PC-9 (cell line): ENCODE results near the gene RNF144A.

Experiments
- EZH2 ChIP-seq: fragments of 200-600 bp; sonication (generic); IDR thresholded peaks from 2 replicates; pipeline ENCODE4 v1.8.0; 2017; ENCODE audit warnings: antibody characterized with exemption, low read depth
- TF ChIP-seq, protein P1 (sequence below): fragments of 200-600 bp; sonication (generic); conservative IDR thresholded peaks from 2 replicates; pipeline ENCODE4 v1.6.1; 2017; ENCODE audit warnings: mixed run types, antibody characterized with exemption, mild to moderate bottlenecking, moderate library complexity

DNA sequence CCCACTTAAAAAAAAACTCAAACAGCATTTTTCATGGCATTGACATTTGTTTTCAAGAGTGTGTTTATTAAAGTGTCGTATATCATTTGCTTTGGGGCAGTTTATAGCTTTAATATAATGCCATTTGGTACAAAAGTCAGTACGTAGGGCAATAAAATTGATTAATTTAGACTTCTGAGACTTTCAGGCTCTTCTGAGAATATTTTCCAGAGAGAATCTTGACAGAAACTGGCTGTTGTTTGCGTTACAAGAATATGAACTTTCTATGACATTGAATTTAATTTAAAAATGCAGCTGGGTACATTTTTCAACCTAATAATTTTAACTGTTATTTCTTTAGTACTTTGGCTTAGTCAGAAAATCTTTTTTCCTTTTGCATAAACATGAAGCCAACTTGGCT lies 98.9 kb downstream of the RNF144A start:
- TF ChIP-seq EZH2, result no peak
- TF ChIP-seq, protein P1, sequence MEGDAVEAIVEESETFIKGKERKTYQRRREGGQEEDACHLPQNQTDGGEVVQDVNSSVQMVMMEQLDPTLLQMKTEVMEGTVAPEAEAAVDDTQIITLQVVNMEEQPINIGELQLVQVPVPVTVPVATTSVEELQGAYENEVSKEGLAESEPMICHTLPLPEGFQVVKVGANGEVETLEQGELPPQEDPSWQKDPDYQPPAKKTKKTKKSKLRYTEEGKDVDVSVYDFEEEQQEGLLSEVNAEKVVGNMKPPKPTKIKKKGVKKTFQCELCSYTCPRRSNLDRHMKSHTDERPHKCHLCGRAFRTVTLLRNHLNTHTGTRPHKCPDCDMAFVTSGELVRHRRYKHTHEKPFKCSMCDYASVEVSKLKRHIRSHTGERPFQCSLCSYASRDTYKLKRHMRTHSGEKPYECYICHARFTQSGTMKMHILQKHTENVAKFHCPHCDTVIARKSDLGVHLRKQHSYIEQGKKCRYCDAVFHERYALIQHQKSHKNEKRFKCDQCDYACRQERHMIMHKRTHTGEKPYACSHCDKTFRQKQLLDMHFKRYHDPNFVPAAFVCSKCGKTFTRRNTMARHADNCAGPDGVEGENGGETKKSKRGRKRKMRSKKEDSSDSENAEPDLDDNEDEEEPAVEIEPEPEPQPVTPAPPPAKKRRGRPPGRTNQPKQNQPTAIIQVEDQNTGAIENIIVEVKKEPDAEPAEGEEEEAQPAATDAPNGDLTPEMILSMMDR, result no peak
